GM12873 (cell line): ENCODE measurements around the gene TBC1D2.

Experiments
- TF ChIP-seq, protein P1 (sequence below): IDR thresholded peaks from 2 replicates; pipeline ENCODE4 v1.5.1; 2012; ENCODE audit warnings: low read depth, mild to moderate bottlenecking, moderate library complexity, low read length, control low read depth; ENCODE audit not compliant: insufficient read depth; ENCODE audit errors: missing control alignments

TBC1D2 gene

DNA sequence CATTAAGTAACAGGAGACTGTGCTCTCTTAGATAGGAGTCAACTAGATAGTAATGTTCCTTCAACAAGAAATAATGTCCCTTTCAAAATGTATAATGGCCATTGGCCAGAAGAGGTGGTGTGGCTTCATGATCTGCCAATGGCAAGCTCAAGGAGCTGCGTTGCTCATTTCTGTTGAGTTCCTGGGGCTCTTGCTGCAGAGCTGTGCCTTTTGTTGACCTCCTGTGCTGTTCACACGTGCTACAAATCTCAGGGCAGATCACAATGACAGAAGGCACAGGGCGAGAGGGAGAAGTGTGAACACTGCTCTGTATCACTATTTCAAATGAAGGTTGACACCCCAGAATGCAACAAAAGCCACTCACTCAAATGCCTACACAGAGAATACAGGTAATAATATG, 16.0 kb upstream of the TBC1D2 start:
- TF ChIP-seq, protein P1, sequence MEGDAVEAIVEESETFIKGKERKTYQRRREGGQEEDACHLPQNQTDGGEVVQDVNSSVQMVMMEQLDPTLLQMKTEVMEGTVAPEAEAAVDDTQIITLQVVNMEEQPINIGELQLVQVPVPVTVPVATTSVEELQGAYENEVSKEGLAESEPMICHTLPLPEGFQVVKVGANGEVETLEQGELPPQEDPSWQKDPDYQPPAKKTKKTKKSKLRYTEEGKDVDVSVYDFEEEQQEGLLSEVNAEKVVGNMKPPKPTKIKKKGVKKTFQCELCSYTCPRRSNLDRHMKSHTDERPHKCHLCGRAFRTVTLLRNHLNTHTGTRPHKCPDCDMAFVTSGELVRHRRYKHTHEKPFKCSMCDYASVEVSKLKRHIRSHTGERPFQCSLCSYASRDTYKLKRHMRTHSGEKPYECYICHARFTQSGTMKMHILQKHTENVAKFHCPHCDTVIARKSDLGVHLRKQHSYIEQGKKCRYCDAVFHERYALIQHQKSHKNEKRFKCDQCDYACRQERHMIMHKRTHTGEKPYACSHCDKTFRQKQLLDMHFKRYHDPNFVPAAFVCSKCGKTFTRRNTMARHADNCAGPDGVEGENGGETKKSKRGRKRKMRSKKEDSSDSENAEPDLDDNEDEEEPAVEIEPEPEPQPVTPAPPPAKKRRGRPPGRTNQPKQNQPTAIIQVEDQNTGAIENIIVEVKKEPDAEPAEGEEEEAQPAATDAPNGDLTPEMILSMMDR: no peak

- TF ChIP-seq, protein P1: no peak
Measured at GRCh38 chr9:98264516-98264915, 9.1 kb upstream of the TBC1D2 start.

DNA sequence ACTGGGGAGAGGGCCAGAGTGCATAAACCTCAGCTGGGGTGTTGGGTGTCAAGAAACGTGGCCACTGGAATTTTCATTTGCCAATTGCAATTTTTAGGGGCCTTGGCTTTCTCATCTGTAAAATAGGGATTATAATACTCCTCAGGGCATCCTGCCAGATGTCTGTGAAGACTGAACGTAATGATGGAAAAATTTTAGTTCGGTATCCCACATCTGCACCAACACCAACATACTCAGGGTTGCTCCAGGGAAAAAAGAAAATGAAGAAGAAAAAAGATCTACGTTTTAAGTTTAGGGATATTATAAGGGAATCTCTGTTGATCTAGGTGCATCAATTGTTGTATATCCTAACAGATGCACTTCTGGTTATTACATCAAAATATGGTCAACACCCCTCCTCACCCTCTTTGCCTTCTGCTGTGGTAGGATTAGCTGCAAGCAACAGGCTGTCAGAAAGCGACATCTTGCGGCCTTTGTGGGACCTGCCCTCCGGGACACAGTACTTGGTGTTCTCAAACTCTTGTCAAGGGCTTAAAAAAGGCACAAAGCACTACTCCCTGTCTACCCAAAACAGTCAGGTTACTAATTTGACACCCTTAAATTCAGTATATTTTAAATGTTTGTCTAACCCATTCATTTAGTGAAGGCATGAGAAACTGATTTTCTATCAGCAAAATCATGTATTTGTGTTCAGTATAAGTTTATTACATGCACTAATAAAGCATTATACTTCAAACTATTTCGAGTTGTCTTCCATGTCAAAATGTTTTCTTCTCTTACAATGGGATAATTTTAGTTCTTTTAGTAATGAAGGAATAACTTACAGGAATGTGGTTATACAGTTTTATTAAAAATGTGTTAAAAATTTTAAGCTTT, 8.3 kb upstream of the TBC1D2 start:
- TF ChIP-seq, protein P1: peak; percentile 97

GRCh38 chr9:98263080-98263479, 7.6 kb upstream of the TBC1D2 start:
- TF ChIP-seq, protein P1: no peak

- TF ChIP-seq, protein P1: no peak
Measured at GRCh38 chr9:98262056-98262455, 6.6 kb upstream of the TBC1D2 start.

DNA sequence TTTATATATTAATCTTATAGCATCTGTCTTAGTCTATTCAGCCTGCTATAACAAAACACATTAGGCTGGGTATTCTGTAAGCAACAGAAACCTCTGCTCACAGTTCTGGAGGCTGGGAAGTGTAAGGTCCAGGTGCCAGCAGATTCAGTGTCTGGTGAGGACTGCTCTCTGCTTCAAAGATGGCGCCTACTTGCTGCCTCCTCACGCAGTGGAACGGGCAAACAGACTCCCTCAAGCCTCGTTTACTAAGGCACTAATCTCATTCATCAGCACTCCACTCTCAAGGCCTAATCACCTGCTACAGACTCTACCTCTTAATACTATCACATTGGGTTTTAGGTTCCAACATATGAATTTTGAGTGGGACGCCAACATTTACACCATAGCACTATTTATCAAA, 5.2 kb upstream of the TBC1D2 start:
- TF ChIP-seq, protein P1: no peak

GRCh38 chr9:98259791-98260190, 4.3 kb upstream of the TBC1D2 start:
- TF ChIP-seq, protein P1: no peak
